Measurements from ENCODE around the gene FAM171A1. TPM values are rescaled to one million over a fixed set of nuclear protein-coding genes. Genes with fewer than 3 reads are reported as not detected.

FAM171A1 gene
- total RNA-seq, 3 donors from 2014 or later, result 7.6 to 11.7 (median 9.5) TPM

DNA sequence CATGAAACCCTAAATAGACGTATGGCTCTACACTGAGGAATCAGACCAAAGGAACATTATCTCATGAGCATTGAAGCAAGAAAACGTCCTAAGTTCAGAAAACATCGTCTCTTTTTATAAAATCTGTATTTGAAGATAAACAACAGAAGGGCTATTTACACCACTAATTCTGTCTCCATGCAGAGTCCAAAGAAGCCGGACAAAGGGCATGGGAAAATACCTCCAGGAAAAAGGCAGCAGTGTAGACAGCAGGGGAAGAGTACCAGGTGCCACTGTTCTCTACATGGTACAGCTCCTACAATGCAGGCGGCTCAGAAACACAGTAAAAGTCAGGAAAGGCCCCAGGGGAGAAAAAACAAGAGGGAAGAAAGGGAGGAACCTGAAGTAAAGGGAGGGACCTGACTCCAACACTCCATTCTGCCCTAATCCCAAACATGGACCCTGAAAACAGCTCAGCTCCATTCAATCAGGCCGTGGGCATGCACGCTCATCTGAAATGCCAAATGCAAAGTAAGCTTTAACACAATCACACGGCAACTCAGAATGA is 17.5 kb downstream of the FAM171A1 start:
- Histone ChIP-seq H3K4me1 (no peaks in the 10 kb centered on the region), H3K9me3 (no peaks in the 10 kb centered on the region), H3K4me3 (no peak overlapping the region), H3K27ac (no peak overlapping the region), H3K36me3 (no peaks in the 10 kb centered on the region), H3K27me3 (no peaks in the 10 kb centered on the region)
- intact Hi-C loops (cut with DNase I; ENCODE audit: low total_unique reads), result no loop called here
- no peak for DNase-seq (ENCODE audit: low spot score in 2 of 2)
- TF ChIP-seq POLR2A (IDR thresholded peaks at IDR 0.05) (no peak), POLR2AphosphoS5 (IDR thresholded peaks at IDR 0.05) (no peak)
- TF ChIP-seq, protein P1, sequence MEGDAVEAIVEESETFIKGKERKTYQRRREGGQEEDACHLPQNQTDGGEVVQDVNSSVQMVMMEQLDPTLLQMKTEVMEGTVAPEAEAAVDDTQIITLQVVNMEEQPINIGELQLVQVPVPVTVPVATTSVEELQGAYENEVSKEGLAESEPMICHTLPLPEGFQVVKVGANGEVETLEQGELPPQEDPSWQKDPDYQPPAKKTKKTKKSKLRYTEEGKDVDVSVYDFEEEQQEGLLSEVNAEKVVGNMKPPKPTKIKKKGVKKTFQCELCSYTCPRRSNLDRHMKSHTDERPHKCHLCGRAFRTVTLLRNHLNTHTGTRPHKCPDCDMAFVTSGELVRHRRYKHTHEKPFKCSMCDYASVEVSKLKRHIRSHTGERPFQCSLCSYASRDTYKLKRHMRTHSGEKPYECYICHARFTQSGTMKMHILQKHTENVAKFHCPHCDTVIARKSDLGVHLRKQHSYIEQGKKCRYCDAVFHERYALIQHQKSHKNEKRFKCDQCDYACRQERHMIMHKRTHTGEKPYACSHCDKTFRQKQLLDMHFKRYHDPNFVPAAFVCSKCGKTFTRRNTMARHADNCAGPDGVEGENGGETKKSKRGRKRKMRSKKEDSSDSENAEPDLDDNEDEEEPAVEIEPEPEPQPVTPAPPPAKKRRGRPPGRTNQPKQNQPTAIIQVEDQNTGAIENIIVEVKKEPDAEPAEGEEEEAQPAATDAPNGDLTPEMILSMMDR (IDR thresholded peaks at IDR 0.05), result no peak

DNA sequence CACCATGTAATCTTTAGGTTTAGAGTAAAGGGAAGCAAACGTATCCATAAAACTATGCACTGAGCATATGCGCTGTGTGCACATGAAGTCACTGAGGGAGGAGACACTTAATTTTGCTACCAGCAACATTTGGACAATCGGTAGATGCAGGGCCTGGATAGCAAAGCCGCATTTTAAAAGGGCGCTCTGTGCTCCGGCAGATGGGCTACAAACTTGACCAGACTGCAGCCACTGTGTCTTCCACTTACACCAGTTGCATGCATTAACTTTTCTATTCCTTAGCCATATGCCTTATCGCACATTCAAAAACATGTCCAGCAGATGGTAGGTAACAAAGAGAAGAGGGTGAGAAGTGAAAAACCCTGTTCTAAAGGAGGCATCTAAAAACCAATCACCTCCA is 18.3 kb downstream of the FAM171A1 start:
- Histone ChIP-seq H3K27ac (no peak overlapping the region), H3K36me3 (no peaks in the 10 kb centered on the region), H3K27me3 (no peaks in the 10 kb centered on the region), H3K4me1 (no peaks in the 10 kb centered on the region), H3K9me3 (no peaks in the 10 kb centered on the region), H3K4me3 (no peak overlapping the region)
- intact Hi-C loops (cut with DNase I; ENCODE audit: low total_unique reads), result no loop called here
- DNase-seq (ENCODE audit: low spot score in 2 of 2), result no peak
- TF ChIP-seq POLR2A (IDR thresholded peaks at IDR 0.05), result no peak
- TF ChIP-seq, protein P1 (IDR thresholded peaks at IDR 0.05), result no peak
- no peak for TF ChIP-seq POLR2AphosphoS5 (IDR thresholded peaks at IDR 0.05)

DNA sequence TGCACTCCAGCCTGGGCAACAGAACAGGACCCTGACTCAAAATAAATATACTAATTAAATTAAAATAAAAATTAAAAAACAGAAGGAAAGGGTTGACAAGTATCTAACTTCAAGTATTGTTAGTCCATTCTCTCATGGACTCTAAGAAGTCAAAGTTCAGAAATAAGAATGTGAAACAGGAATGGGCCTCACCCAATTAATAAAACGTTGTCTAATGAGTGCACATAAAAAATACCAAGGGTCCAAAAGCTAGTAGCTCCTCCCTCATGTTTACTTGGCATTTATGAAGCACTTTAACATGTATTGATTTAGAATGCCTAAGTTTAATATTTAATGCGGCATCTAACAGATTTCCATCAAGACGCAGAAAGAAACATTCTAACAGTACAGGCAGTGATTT is 18.9 kb downstream of the FAM171A1 start:
- intact Hi-C loops (cut with DNase I; ENCODE audit: low total_unique reads), result no loop called here
- no peak for DNase-seq (ENCODE audit: low spot score in 2 of 2)
- Histone ChIP-seq H3K27me3 (no peaks in the 10 kb centered on the region), H3K4me3 (no peak overlapping the region), H3K4me1 (no peaks in the 10 kb centered on the region), H3K36me3 (no peaks in the 10 kb centered on the region), H3K9me3 (no peaks in the 10 kb centered on the region), H3K27ac (no peak overlapping the region)
- no peak for TF ChIP-seq POLR2A (IDR thresholded peaks at IDR 0.05)
- no peak for TF ChIP-seq POLR2AphosphoS5 (IDR thresholded peaks at IDR 0.05)
- TF ChIP-seq, protein P1 (IDR thresholded peaks at IDR 0.05), result no peak

DNA sequence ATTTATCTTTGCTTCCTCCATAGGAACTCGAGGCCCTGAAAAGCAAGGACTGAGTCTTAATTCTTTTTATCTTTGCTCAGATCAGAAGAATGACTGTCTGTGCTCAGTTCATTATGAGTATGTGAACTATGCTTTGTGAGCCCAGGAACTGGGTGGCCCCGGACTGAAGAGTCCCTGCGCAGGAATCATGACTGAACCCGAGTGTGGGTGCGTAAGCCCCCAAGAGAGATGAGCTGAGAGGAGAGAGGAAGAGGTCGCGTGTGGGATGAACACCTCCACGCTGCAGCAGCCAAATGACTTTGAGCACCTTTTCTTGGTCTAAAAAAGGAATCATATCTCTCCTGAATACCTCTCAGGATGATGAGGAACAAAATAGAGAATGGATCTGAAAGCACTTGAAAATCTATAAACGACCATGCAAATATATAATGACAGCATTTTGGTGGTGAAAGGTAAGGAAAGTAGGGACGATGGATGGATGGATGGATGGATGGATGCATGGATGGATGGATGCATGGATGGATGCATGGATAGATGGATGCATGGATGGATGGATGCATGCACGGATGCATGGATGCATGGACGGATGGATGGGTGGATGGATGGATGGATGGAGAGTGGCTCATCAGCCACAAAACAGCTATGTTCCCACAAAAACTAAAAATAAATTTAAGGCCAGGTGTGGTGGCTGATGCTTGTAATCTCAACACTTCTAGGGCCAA is 19.8 kb downstream of the FAM171A1 start:
- TF ChIP-seq POLR2A (IDR thresholded peaks at IDR 0.05) (no peak), POLR2AphosphoS5 (IDR thresholded peaks at IDR 0.05) (no peak)
- TF ChIP-seq, protein P1 (IDR thresholded peaks at IDR 0.05), result no peak
- H3K9me3 ChIP-seq, result no peaks in the 10 kb centered on the region
- no peaks in the 10 kb centered on the region for H3K27me3 ChIP-seq
- no peak overlapping the region for H3K4me3 ChIP-seq
- no peaks in the 10 kb centered on the region for H3K4me1 ChIP-seq
- H3K36me3 ChIP-seq, result no peaks in the 10 kb centered on the region
- no peak for DNase-seq (ENCODE audit: low spot score in 2 of 2)
- no peak overlapping the region for H3K27ac ChIP-seq
- intact Hi-C loops (cut with DNase I; ENCODE audit: low total_unique reads), result no loop called here

DNA sequence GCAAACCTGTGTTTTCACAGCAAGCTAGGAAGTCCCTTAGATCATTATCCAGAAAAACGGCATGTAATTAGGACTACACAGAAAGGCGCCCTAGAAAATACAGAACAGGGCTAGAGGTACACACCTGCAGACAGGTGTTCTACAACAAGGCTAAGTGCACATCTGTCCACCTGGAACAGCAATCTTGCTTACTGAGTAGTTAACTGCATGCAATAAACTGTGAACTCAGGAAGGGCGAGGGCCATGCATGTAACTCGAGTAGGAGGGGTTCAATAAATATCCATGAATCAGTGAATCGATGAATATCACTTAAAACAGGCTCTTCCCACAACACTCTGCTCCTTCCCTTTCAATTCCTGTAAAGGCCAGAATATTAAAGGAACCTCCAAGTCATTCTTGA is 22.0 kb downstream of the FAM171A1 start:
- no peaks in the 10 kb centered on the region for H3K9me3 ChIP-seq
- intact Hi-C loops (cut with DNase I; ENCODE audit: low total_unique reads), result no loop called here
- H3K4me3 ChIP-seq, result peak overlapping the region; percentile 29 to 53 (median 36)
- H3K27ac ChIP-seq, result no peak overlapping the region
- no peaks in the 10 kb centered on the region for H3K27me3 ChIP-seq
- no peaks in the 10 kb centered on the region for H3K36me3 ChIP-seq
- no peak for DNase-seq (ENCODE audit: low spot score in 2 of 2)
- peaks cover 0 to 3% of the 10 kb centered on the region in 2 donors for H3K4me1 ChIP-seq
- TF ChIP-seq, protein P1 (IDR thresholded peaks at IDR 0.05), result no peak
- TF ChIP-seq POLR2A (IDR thresholded peaks at IDR 0.05) (no peak), POLR2AphosphoS5 (IDR thresholded peaks at IDR 0.05) (no peak)
